C1 segment of cervical spinal cord (tissue), 14 donors: ENCODE results near the gene LRP3.

Source experiments
- DNase-seq, 14 donors: peaks; one replicate each; lab custom pipeline; 2025; lab: John Stamatoyannopoulos, UW

Gene LRP3

DNA sequence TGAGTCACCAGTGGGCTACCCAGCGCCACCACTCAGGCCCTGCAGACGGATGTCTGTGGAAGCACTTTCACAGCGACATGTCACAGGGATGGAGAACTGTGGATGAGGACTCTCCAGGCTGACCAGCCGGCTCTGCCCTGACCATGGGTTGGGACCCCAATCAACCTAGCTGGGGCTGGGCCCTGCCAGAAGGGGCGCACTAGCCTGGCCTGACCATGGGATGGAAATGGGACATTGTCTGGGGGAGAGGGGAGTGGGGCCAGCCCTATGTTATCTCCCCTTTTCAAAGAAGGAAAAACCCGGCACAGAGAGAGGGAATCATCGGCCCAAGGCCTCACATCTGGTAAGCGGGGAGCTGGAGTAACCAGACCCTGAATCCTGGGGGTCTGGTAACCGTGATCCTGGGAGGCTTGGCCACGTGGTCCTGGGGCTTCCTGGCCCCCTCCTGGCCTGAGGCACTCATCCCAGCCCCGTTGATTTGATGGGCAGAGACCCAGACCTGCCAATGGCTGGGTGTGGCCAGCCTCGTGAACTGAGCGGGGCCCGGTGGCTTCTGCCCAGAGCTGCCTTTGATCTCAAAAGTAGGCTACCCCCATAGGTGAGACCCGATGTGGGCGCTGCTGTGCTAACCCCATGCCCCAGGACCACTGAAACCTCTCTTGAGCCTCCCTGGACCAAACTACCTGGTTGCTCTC, 42.7 kb downstream of the LRP3 start:
- no peak for DNase-seq

DNA sequence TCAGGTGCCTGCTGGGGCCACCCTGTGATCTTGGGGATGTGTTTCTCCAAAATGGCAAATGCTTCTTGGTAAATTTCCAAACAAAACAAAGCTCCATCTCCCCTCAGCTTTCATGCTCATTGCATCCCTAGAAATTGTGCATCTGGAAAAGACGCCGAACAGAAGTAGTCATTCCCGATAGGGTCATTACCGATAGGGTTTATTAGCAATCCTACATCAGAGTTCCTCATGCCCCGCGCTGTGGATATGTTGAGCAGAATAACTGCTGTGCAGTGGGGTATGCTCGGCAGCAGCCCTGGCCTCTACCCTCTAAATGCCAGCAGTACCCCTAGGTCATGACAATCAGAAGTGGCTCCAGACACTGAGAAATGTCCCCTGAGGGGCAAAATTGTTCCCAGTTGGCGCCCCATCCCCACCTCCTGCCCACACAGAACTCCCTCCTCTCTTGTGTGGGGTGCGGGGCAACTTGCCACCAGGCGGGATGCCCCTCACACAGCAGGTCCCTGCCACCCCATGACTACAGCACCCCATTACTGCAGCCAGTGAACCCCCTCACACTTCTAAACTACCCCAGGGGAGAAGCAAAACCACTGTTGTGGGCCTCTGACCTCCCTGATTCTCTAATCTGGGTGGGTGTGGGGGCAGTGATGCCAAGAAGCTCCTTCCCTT, 44.5 kb downstream of the LRP3 start:
- DNase-seq, result no peak

DNA sequence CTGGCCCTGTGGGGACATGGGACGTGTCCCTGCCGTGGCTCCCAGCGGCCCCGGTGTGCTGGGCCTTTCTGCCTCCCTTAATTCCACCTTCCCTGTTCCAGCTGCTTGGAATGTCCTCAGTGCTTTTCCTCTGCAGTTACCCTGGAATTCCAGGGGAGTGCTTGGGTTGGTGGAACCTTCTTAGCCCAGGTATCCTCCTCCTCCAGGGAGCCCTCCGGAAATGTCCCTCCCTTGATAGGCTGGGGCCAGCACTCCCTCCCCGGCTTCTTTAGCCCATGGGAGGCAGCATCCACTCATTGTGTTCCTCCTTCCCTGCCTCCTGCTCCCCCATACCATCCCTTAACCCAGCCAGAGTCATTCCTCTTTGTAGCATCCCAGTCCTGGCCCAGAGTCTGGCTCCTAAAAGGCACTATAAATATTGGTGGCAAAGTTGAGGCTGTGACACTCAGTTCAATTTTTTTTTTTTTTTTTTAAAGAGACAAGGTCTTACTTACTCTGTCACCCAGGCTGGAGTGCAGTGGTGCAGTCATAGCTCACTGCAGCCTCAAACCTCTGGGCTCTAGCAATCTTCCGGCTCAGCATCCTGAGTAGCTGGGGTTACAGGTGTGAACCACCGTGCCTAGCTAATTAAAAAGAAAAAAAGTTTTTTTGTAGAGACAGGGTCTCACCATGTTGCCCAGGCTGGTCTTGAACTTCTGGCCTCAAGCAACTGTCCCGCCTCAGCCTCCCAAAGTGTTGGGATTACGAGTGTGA, 45.3 kb downstream of the LRP3 start:
- DNase-seq, result no peak

DNA sequence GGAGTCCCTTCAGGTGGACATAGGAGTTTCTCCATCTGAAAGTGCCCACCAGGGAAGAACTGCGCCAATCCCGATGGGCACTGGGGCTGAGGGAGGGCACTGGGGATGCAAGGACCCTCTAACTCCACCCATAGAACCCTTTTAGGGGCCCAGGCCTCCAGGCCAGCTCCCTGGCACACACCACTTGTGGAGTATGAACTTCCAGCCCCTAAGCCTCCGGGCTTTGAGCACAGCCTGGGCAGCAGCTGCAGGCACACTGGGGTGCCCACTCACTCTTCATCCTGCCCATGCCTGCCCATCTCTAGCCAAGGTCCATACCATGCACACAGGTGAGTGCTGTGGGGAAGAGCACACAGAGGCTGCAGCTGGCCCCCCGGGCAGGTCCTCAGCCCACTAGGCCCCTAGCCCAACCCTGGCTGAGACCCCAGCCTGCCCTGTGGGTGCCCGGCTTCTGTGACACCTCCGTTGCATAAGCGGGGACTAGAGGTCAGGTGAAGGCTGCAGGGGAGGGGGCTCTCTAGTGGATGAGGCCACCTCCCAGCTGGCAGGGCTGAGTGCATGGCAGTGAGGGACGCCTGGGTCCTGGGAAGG, 46.1 kb downstream of the LRP3 start:
- peak in 1 of 14 donors; percentile 51 for DNase-seq

DNA sequence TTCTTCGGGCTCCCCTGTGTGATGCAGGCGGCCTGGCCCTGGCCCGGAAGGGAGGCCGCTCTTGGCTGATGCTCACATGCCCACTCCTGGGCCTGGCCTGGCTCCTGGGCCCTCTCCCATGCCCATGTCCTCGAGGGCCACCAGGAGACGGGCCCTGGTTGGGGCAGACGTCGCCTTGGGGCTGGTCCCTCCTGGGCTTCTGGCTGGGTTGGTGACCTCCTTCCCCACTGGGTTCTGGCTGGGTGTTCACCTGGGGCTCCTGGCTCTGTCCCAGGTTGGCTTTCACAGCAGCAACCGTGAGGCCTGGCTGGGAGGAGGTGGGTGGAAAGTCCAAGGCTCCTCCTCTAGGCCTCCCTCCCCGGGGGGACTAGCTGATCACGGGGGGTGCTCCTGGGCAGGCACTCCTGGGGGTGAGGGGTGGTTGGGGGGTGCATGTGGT, 47.0 kb downstream of the LRP3 start:
- DNase-seq, result no peak

DNA sequence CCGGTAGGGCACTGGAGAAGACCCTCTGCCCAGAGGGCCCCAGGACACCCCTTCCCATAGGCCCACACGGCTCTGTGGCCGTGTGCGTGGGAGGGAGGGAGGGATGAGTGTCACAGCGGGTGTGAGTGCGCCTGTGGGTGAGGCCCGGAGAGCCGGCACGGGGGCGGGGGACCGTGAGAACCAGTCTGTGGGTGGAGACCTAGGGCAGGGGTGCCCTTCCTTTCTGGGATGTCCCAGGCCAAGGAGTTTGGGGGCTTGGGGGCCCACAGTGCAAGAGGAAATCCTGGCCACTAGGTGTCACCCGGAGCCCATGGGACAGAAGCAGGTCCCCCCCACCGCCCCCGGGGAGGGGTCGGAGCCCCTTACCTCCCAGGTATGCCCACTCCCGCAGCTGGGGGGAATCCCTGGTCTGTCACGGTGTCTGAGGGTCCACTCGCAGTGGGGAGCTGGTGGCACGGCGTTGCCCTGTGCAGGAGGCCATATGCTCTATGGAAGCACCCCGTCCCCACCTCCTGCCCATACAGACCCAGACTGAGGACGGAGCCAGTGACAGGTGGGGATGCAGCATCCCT, 47.5 kb downstream of the LRP3 start:
- DNase-seq, result peak in 2 of 14 donors; percentile 15

DNA sequence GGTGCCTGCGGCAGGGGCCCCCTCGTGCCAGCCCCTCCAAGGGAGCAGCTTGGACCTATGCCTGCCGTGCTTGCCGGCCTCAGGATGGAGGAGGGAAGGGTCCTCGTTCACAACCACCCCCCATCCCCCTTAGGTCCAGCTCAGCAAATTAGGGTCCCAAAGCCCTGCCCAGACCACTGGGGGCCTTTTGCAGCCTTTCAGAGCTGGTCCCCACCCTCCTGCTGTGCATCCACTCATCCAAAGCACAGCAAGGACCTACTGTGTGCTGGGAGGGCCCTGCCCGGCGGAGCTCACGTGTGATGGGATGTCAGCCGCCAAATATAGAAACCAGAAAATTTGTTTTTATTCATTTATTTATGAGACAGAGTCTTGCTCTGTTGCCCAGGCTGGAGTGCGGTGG, 48.0 kb downstream of the LRP3 start:
- DNase-seq, result no peak

DNA sequence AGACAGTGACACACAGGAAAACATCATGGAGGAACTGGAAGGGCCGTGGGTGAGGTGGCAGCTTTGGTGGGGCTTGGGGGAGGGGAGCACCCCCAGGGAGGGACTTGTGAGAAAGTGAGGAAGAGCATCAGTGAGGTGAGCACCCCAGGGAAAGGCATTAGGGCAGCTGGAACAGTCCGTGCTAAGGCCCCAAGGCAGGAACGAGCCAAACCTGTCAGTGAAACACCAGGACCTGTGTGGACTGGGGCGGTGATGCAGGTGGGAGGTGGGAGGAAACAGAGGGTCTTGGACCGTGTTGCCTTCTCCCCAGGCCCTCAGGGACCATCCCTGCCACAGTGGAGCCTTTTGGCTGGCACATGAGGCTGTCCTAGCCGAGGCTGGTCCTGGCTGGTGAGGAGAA, 48.8 kb downstream of the LRP3 start:
- no peak for DNase-seq

DNA sequence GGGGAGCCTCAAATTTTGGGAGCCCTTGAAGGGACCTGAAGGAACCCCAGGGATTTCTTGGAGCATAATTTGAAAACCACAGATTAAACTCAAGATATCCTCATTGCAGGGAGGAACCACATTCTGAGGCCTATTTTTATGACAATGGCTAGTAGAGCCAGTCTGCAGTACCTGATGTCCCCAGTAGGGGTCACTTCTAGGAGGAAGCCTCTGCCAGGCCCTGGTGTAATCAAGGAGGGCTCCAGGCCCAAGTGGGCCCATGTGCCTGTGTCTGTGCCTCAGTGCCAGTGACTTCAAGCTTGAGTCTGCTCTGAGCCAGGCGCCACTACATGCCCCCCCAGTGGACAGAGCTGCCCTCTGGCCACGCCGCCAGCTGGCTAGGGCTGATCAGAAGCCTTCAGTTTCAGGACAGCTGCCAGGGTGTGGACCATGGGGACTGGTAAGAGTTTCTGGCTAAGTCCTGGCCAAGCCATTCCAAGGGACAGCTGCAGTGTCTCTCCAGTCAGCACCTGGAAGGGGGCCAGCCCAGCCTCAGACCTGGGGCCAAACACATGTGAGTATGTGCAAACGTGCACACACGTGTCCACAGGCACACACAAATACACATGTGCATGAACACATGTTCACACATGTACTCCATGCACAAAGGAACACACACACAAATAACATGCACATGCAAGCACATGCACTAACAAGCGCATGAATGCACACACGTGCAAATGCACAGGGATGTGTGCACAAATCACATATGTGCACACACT, 52.0 kb downstream of the LRP3 start:
- DNase-seq, result no peak

DNA sequence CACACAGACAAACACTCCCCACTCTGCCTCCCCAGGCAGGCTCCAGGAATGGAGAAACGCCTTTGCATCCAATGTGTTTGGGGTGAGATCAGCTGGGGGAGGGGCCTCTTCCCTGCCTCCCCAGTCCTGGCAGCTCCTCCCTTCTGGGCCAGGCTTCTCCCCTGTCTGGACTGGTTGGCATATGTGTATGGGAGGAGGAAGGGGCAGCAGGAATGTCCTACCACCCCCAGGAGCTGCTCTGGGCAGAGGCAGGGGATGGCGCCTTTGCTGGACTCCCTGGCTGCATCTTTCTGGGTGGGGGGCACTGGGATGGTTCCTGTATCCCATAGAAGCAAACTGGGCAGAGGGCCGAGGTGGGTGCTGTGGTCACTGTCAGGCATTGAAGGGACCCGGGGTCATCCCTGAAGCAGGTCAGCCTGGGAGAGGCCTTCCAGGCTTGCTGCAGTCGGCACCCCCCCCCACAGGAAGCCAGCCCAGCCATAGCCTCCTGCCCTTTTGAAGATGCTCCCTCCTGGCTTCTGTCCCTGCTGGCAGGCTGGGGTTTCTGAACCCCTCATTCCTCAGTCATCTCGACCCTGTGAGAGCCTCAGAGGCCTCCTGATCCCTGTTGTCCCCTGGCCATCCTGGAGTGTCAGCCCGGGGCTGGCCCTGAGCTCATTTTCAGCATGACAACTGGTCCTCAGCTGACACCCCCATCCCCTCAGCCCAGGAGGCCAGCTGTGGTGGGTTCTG, 52.7 kb downstream of the LRP3 start:
- no peak for DNase-seq

DNA sequence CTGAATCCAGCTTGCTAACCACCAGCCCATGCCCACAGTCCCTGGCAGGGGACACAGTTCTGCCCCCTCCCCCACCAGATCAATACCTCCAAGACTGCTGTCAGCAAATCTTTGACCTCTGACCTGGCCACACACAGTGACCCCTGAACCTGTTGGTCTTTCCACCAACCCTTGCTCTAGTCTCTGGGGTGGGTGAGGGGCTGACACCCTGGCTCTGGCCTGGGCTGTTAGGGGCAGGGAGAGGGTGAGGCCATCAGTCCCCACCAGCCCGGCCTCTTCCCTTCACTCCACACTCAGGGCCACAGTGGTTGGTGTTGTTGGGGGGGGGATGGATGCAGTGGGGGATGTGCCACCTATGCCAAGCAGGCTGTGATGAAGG, 53.3 kb downstream of the LRP3 start:
- DNase-seq, result no peak

DNA sequence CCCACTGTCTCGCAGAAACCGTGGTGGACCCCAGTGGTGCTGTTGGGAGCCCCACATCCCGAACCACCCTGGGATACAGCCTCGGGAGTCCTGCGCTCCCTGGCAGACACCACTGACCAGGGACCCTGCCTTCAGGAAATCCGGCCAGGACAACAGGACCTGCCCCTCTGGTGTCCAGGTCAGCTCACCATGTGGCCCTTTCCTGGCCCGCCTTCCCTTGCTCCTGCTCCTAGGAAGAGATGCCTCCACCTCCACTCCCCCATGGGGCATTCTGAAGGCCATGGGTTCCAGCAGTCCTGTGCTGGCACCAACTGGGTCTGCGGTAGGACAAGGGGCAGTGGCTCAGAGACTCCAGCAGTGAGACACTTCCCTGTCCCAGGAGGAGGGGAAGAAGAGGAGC, 54.0 kb downstream of the LRP3 start:
- no peak for DNase-seq

DNA sequence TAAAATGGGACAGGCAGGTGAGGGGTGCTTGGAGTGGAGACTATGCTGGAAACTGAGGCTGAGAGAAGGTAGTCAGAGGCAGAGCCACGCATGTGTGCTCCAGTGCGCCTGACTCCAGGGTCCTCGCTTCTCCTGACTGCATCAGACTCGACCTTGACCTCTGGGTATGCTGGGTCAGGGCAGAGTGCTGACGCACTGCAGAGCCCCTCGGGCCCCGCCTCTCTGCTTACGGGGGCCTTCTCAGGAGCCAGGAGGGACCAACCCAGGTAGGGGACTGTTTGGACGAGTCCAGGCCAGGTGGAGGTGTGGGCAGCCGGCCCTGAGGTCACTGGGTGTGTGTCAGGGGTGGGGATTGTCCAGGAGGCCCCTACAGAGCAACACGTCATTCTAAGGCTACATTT, 54.4 kb downstream of the LRP3 start:
- no peak for DNase-seq

DNA sequence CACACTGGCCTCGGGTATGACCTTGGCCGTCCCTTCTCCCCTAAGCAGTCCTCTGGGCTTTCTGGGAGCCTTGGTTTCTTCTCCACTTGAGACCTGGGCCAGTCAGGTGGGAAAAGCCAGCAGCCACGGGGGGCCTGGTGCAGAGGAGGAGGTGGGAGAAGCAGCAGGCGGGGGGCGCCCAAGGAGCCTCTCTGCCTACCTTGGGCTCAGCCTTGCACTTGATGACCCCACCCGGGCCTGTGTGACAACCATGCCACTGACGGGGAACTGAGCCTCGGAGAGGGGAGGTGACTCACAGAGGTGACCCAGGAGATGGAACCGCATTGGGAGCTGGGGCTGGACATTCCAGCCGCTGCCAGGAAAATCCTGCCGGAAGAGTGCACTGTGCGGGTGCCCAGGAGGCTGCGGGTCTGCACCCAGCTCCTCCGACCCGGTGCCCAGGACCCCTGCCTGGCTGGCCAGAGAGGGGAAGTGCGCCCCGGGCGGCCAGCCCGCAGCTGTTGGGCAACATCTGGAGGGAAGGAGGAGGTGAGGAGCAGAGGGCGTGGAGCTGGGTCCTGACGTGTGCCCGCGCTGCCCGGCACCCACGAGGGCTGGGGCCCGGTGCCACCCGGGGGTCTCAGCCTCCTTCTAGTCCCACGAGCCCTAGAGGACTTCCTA, 55.0 kb downstream of the LRP3 start:
- DNase-seq, result peak in 1 of 14 donors; percentile 17

DNA sequence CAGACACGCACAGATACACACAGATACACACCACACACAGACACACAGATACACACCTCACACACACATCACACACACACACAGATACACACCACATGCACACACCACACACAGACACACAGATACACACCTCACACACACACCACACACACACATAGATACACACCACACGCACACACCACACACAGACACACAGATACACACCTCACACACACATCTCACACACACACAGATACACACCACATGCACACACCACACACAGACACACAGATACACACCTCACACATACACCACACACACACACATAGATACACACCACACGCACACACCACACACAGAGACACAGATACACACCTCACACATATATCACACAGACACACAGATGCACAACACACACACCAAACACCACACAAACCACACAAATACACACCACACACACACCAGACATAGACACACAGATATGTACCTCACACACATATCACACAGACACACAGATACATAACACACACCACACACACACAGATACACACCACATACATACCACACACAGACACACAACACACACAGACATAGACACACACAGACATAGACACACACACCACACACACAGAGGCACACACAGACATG, 55.7 kb downstream of the LRP3 start:
- no peak for DNase-seq

DNA sequence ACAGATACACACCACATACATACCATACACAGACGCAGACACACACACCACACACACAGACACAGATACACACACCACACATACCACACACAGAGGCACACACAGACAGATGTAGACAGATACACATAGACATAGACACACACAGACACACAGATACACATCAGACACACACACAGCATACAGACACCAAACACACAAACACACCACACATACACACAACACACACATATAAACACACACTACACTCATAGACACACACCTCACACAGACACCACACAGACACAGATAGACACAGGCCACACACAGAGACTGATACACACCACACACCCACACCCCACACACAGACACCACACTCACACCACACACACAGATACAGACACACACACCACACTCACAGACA, 56.4 kb downstream of the LRP3 start:
- no peak for DNase-seq

DNA sequence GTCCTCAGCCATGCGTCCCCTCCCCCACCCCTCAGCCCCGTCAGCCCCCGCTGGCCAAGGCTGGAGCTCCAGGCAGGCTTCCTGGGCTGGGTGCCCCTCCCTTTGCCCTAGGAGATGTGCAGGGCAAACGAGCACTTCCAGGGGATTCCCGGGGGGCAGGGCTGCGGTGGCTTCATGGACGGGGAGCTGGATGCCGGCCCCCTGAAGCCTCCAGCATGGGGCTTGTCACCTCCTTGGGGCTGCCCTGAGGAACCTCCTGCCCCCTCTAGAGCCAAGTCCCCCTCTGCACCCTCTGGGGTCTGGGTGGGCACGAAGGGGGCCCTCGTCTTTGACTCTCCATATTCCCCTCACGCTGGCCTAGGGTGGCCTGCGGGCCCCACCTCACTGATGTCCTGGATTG, 56.9 kb downstream of the LRP3 start:
- no peak for DNase-seq

DNA sequence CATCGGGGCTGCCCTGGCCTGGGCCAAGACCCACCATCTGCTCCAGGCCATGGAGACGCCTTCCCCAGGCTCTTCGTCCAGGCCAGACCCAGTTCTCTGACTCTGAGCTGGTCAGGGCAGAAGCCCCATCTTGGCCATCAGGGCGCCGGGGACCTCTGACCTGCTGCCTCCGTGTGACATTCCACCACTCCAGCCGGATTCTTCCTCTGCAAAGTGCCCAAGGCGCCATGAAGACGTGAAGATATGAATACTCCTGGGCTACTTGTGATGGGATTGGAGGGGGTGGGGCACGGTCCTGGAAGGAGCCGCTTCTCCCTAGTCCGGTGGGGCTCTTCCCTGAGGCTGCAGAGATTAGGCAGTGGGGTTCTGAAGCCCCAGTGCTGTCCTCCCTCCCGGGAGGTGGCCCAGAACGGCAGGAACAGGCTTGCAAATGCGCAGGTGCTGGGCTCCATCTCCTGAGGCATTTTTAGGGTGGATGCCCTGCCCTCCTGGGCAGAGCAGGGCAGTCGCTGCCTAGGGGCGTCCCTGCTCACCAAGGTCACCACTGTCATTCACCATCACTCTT, 57.5 kb downstream of the LRP3 start:
- DNase-seq, result no peak

DNA sequence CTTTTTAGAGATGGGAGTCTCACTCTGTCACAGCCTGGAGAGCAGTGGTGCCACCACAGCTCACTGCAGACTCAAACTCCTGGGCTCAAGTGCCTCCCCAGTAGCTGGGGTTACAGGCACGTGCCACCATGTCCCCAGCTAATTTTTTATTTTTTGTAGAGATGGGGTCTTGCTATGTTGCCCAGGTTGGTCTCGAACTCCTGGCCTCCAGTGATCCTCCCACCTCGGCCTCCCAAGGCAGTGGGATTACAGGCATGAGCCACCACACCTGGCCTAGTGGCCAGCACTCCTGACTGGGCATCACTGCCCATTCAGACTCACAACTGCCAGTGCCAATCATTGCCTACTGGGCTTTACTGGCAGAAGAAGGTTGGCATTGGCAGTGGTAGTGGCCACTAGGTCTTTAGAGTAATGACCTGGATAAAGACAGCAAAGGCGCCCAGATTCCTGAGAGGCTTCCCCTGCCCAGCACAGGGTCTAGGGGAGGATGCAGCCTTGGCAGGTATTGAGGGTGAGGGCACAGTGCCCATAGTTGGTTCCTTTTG, 58.4 kb downstream of the LRP3 start:
- no peak for DNase-seq
